ENCODE data around the gene EPS15. TPM values are rescaled to one million over a fixed set of nuclear protein-coding genes. Genes with fewer than 3 reads are reported as not detected.

The EPS15 gene
- total RNA-seq, 1 donor: 58.7 TPM

- no peak for TF ChIP-seq CTCF (IDR thresholded peaks at IDR 0.05; ENCODE audit: insufficient read depth, low read depth, low read length)
- H3K4me3 ChIP-seq (ENCODE audit: low read depth, low read length): no peak overlapping the region
- DNase-seq (ENCODE audit: low read depth): no peak
Observed at GRCh38 chr1:51342591-51343206, 176.4 kb downstream of the EPS15 start.

GRCh38 chr1:51341876-51342496, 177.1 kb downstream of the EPS15 start:
- peak; percentile 15 for TF ChIP-seq CTCF (IDR thresholded peaks at IDR 0.05; ENCODE audit: insufficient read depth, low read depth, low read length)
- H3K4me3 ChIP-seq (ENCODE audit: low read depth, low read length): no peak overlapping the region
- no peak for DNase-seq (ENCODE audit: low read depth)

GRCh38 chr1:51340380-51340779, 178.7 kb downstream of the EPS15 start:
- no peak for DNase-seq (ENCODE audit: low read depth)

GRCh38 chr1:51336711-51337110, 182.4 kb downstream of the EPS15 start:
- no peak for DNase-seq (ENCODE audit: low read depth)
- no peak for TF ChIP-seq CTCF (IDR thresholded peaks at IDR 0.05; ENCODE audit: insufficient read depth, low read depth, low read length)
- no peak overlapping the region for H3K4me3 ChIP-seq (ENCODE audit: low read depth, low read length)

More at GRCh38 chr1:51340380-51340779, 178.7 kb downstream of the EPS15 start:
- no peak overlapping the region for H3K4me3 ChIP-seq (ENCODE audit: low read depth, low read length)
- no peak for TF ChIP-seq CTCF (IDR thresholded peaks at IDR 0.05; ENCODE audit: insufficient read depth, low read depth, low read length)

- H3K4me3 ChIP-seq (ENCODE audit: low read depth, low read length): no peak overlapping the region
- no peak for TF ChIP-seq CTCF (IDR thresholded peaks at IDR 0.05; ENCODE audit: insufficient read depth, low read depth, low read length)
- no peak for DNase-seq (ENCODE audit: low read depth)
Observed at GRCh38 chr1:51336004-51336403, 183.1 kb downstream of the EPS15 start.

- peak; percentile 63 for DNase-seq (ENCODE audit: low read depth)
- H3K4me3 ChIP-seq (ENCODE audit: low read depth, low read length): no peak overlapping the region
- no peak for TF ChIP-seq CTCF (IDR thresholded peaks at IDR 0.05; ENCODE audit: insufficient read depth, low read depth, low read length)
Observed at GRCh38 chr1:51331206-51332100, 187.6 kb downstream of the EPS15 start.
